ENCODE measurements around the gene ZFP82.

- no peak for TF ChIP-seq CTCF (conservative IDR thresholded peaks at IDR 0.05; ENCODE audit: low read depth in 2 of 2)
- TF ChIP-seq EZH2 (IDR thresholded peaks at IDR 0.05; ENCODE audit: low read depth, unreplicated experiment), result no peak
- TF ChIP-seq POLR2AphosphoS5 (IDR thresholded peaks at IDR 0.05; ENCODE audit: low read depth), result no peak
- no peak for TF ChIP-seq CREB1 (CRISPR knock-in tag; IDR thresholded peaks at IDR 0.05; ENCODE audit: low read depth)
- TF ChIP-seq, protein P1, sequence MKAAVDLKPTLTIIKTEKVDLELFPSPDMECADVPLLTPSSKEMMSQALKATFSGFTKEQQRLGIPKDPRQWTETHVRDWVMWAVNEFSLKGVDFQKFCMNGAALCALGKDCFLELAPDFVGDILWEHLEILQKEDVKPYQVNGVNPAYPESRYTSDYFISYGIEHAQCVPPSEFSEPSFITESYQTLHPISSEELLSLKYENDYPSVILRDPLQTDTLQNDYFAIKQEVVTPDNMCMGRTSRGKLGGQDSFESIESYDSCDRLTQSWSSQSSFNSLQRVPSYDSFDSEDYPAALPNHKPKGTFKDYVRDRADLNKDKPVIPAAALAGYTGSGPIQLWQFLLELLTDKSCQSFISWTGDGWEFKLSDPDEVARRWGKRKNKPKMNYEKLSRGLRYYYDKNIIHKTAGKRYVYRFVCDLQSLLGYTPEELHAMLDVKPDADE (IDR thresholded peaks at IDR 0.05), result no peak
- TF ChIP-seq JUNB (IDR thresholded peaks at IDR 0.05; ENCODE audit: unreplicated experiment), result no peak
These were observed 18.1 kb upstream of the ZFP82 start for GRCh38 chr19:36436531-36436930.

All from GM23338 (cell line).